A673 (cell line): Measurements from ENCODE around the gene SLC22A2. TPM values are rescaled to one million over a fixed set of nuclear protein-coding genes. Genes with fewer than 3 reads are reported as not detected.

ENCODE experiments used
- BruUV-seq: library from RNA; stranded (reverse); fragments of 400-500 nt; replicated peaks from 2 replicates; lab custom pipeline; 2021; lab: Mats Ljungman, UMichigan
- CTCF ChIA-PET: fragments of 300-600 bp; sonication (Branson Sonifier 250); formaldehyde crosslinking; loops from one replicate; lab custom pipeline; 2022; ENCODE audit warnings: antibody characterized with exemption; lab: Charles Lee
- POLR2A ChIA-PET: fragments of 300-600 bp; sonication (Branson Sonifier 250); formaldehyde crosslinking; loops from one replicate; lab custom pipeline; 2022; ENCODE audit warnings: antibody characterized with exemption; ENCODE audit not compliant: low non-redundant PET; lab: Charles Lee
- DNase-seq: peaks from one replicate; pipeline ENCODE4 v3.0.0-alpha.2; 2015; ENCODE audit warnings: low spot score
- H3K27ac ChIP-seq: fragments of 200-600 bp; sonication (generic); 2 replicates; pipeline ENCODE4 v1.5.1; 2016; ENCODE audit warnings: mixed run types, low read depth, mild to moderate bottlenecking, mixed read lengths, antibody characterized with exemption, low read length; ENCODE audit not compliant: poor library complexity, severe bottlenecking
- H3K27me3 ChIP-seq: fragments of 200-600 bp; sonication (generic); replicated peaks from 2 replicates; pipeline ENCODE4 v1.6.1; 2017; ENCODE audit warnings: mixed run types, low read depth, mild to moderate bottlenecking, mixed read lengths, antibody characterized with exemption, low read length; ENCODE audit not compliant: insufficient read depth, poor library complexity
- H3K36me3 ChIP-seq: fragments of 200-600 bp; sonication (generic); 2 replicates; pipeline ENCODE4 v1.6.1; 2016; ENCODE audit warnings: mixed run types, mild to moderate bottlenecking, mixed read lengths, antibody characterized with exemption, low read length; ENCODE audit not compliant: insufficient read depth, poor library complexity, severe bottlenecking
- H3K4me1 ChIP-seq: fragments of 200-600 bp; sonication (generic); 2 replicates; pipeline ENCODE4 v1.6.1; 2017; ENCODE audit warnings: mixed run types, mild to moderate bottlenecking, mixed read lengths, antibody characterized with exemption, low read length; ENCODE audit not compliant: insufficient read depth, poor library complexity, severe bottlenecking
- H3K4me3 ChIP-seq: fragments of 200-600 bp; sonication (generic); 2 replicates; pipeline ENCODE4 v1.5.1; 2016; ENCODE audit warnings: low read depth, mixed run types, mild to moderate bottlenecking, mixed read lengths, low read length; ENCODE audit not compliant: poor library complexity, severe bottlenecking
- H3K9me3 ChIP-seq: fragments of 200-600 bp; sonication (generic); 2 replicates; pipeline ENCODE4 v1.6.1; 2016; ENCODE audit warnings: mixed run types, low read depth, mild to moderate bottlenecking, mixed read lengths, antibody characterized with exemption, low read length; ENCODE audit not compliant: poor library complexity, severe bottlenecking
- CTCF ChIP-seq: fragments of 300-800, 200-600 bp; sonication (generic); conservative IDR thresholded peaks from 2 replicates; pipeline ENCODE4 v1.5.1; 2017; ENCODE audit warnings: low read depth, mild to moderate bottlenecking, antibody characterized with exemption, low read length, moderate library complexity, mixed read lengths
- EZH2 ChIP-seq: fragments of 200-600 bp; sonication (generic); IDR thresholded peaks from 2 replicates; pipeline ENCODE4 v1.6.1; 2017; ENCODE audit warnings: borderline replicate concordance, low read depth, mild to moderate bottlenecking, mixed read lengths, antibody characterized with exemption, low read length; ENCODE audit not compliant: poor library complexity, severe bottlenecking
- intact Hi-C: fragments of 100-400 bp; cut with micrococcal nuclease; formaldehyde crosslinking; loops from one replicate; pipeline ENCODE4 v1.10.0; 2022; ENCODE audit not compliant: unreplicated experiment
- total RNA-seq: library from RNA; stranded (reverse); gene quantifications from 2 replicates; pipeline ENCODE4 v1.2.3, GENCODE V29; 2021

The SLC22A2 gene
- total RNA-seq, 1 experiment from 2014 or later = not detected

- no peak for DNase-seq
- ChIA-PET POLR2A (no interaction called here), CTCF (no interaction called here)
- Histone ChIP-seq H3K36me3 (no peaks in the 10 kb centered on the region), H3K4me3 (no peak overlapping the region), H3K27ac (no peak overlapping the region), H3K27me3 (peaks cover 7% of the 10 kb centered on the region), H3K9me3 (no peaks in the 10 kb centered on the region), H3K4me1 (no peaks in the 10 kb centered on the region)
- intact Hi-C loops = loop anchor here (1.0 kb wide), 1 partner anchor 25 kb away; no protein-coding TSS in a partner anchor
- BruUV-seq = no TSS peak
- TF ChIP-seq CTCF (no peak), EZH2 (no peak)
Measured at GRCh38 chr6:160252073-160252813, 6.4 kb downstream of the SLC22A2 start.

- no peaks in the 10 kb centered on the region for H3K36me3 ChIP-seq
- intact Hi-C loops = no loop called here
- H3K4me1 ChIP-seq = no peaks in the 10 kb centered on the region
- BruUV-seq = no TSS peak
- no peaks in the 10 kb centered on the region for H3K9me3 ChIP-seq
- TF ChIP-seq CTCF (no peak), EZH2 (no peak)
- no peak overlapping the region for H3K4me3 ChIP-seq
- peaks cover 3% of the 10 kb centered on the region for H3K27me3 ChIP-seq
- ChIA-PET POLR2A (no interaction called here), CTCF (no interaction called here)
- no peak overlapping the region for H3K27ac ChIP-seq
- no peak for DNase-seq
Measured at GRCh38 chr6:160249671-160250070, 8.9 kb downstream of the SLC22A2 start.

- peaks cover 3% of the 10 kb centered on the region for H3K27me3 ChIP-seq
- ChIA-PET CTCF (no interaction called here), POLR2A (no interaction called here)
- H3K36me3 ChIP-seq = no peaks in the 10 kb centered on the region
- no peak overlapping the region for H3K27ac ChIP-seq
- no peaks in the 10 kb centered on the region for H3K9me3 ChIP-seq
- no peak overlapping the region for H3K4me3 ChIP-seq
- H3K4me1 ChIP-seq = no peaks in the 10 kb centered on the region
- intact Hi-C loops = no loop called here
- TF ChIP-seq CTCF (no peak), EZH2 (no peak)
- no TSS peak for BruUV-seq
- DNase-seq = no peak
Measured at GRCh38 chr6:160248538-160248937, 10.1 kb downstream of the SLC22A2 start.
